HepG2 (cell line): ENCODE measurements around the gene MAPK9. TPM values are rescaled to one million over a fixed set of nuclear protein-coding genes. Genes with fewer than 3 reads are reported as not detected.

ENCODE experiments used
- ATAC-seq: fragments of 200-7000 bp; cut with Tn5 transposase; 3 replicates; pipeline ENCODE4 v1.9.1; 2020; ENCODE audit warnings: mild to moderate bottlenecking, moderate library complexity
- BruUV-seq: library from RNA; stranded (reverse); fragments of 400-500 nt; replicated peaks from 2 replicates; lab custom pipeline; 2021; lab: Mats Ljungman, UMichigan
- CTCF ChIA-PET: fragments of 300-600 bp; formaldehyde crosslinking; extraction: SDS; loops from one replicate; lab custom pipeline; 2021; ENCODE audit warnings: low total read pairs, inconsistent platforms, low intra/inter-chr PET ratio; lab: Yijun Ruan, JAX
- POLR2A ChIA-PET: fragments of 350-600 bp; sonication (Branson Sonifier 250); formaldehyde crosslinking; loops from one replicate; lab custom pipeline; 2020; ENCODE audit warnings: antibody characterized with exemption, inconsistent platforms; lab: Yijun Ruan, JAX
- DNase-seq: peaks from one replicate; pipeline ENCODE4 v3.0.0-alpha.2; 2015; ENCODE audit warnings: low spot score
- FAIRE-seq: peaks from 3 replicates; lab custom pipeline; 2011; peaks lifted over from hg19 to GRCh38; lab: Jason Lieb, UNC
- H2AFZ ChIP-seq: one replicate; pipeline ENCODE4 v1.6.1; 2011; ENCODE audit warnings: low read length, inconsistent platforms
- H3K27ac ChIP-seq: fragments of 300-600 bp; 3 replicates; pipeline ENCODE4 v1.8.0; 2011; ENCODE audit warnings: mixed run types, mild to moderate bottlenecking, mixed read lengths, low read length, inconsistent platforms; ENCODE audit not compliant: insufficient read depth; ENCODE audit errors: extremely low read length
- H3K27me3 ChIP-seq, 2 experiments: fragments of 200-600 bp in 1 of 2; 2 replicates in 1 of 2; 3 replicates in 1 of 2; pipeline versions ENCODE4 v1.6.0 to v1.8.0; 2011; ENCODE audit warnings: low read length in 2 of 2, mild to moderate bottlenecking in 2 of 2, moderate library complexity in 2 of 2, inconsistent platforms in 1 of 2; ENCODE audit not compliant: insufficient read depth in 2 of 2, control insufficient read depth in 1 of 2
- H3K36me3 ChIP-seq, 2 experiments: fragments of 200-600 bp in 1 of 2; replicated peaks in 1 of 2; 2 replicates in 1 of 2; 3 replicates in 1 of 2; pipeline versions ENCODE4 v1.5.1 to v1.8.0; 2011; ENCODE audit warnings: low read length in 2 of 2, inconsistent platforms in 1 of 2; ENCODE audit not compliant: insufficient read depth in 2 of 2, control insufficient read depth in 1 of 2
- H3K4me1 ChIP-seq: 2 replicates; pipeline ENCODE4 v1.5.1; 2012; ENCODE audit warnings: low read length, inconsistent platforms; ENCODE audit not compliant: insufficient read depth
- H3K4me2 ChIP-seq: 2 replicates; pipeline ENCODE4 v1.6.0; 2011; ENCODE audit warnings: low read depth, low read length, inconsistent platforms
- H3K4me3 ChIP-seq, 3 experiments: fragments of 200-600 bp in 1 of 3; sonication (generic), shearing (Covaris generic) in 1 of 3; replicated peaks in 1 of 3; 2 replicates each; pipeline ENCODE4 v1.5.1; 2011 to 2016; ENCODE audit warnings: low read length in 3 of 3, inconsistent platforms in 2 of 3, low read depth in 2 of 3, mild to moderate bottlenecking in 2 of 3, control low read depth in 1 of 3, mixed read lengths in 1 of 3; ENCODE audit not compliant: insufficient read depth in 1 of 3
- H3K79me2 ChIP-seq: one replicate; pipeline ENCODE4 v1.6.1; 2011; ENCODE audit warnings: low read length, inconsistent platforms; ENCODE audit not compliant: insufficient read depth
- H3K9ac ChIP-seq: 2 replicates; pipeline ENCODE4 v1.6.0; 2011; ENCODE audit warnings: mild to moderate bottlenecking, low read depth, low read length, inconsistent platforms; ENCODE audit not compliant: insufficient read depth
- H3K9me3 ChIP-seq: 2 replicates; pipeline ENCODE4 v1.5.1; 2012; ENCODE audit warnings: mild to moderate bottlenecking, low read length
- H4K20me1 ChIP-seq: 2 replicates; pipeline ENCODE4 v1.6.0; 2011; ENCODE audit warnings: inconsistent platforms, mild to moderate bottlenecking, low read length, moderate library complexity; ENCODE audit not compliant: insufficient read depth
- POLR2A ChIP-seq, 2 experiments: IDR thresholded peaks; 2 replicates each; pipeline ENCODE4 v1.6.1; 2011; ENCODE audit warnings: low read depth in 2 of 2, low read length in 2 of 2, mild to moderate bottlenecking in 1 of 2, moderate library complexity in 1 of 2; ENCODE audit not compliant: insufficient read depth in 1 of 2
- RARA ChIP-seq: IDR thresholded peaks from 2 replicates; pipeline ENCODE4 v1.6.1; 2016; ENCODE audit warnings: missing genetic modification reagents, missing compliant biosample characterization
- ZFP62 ChIP-seq: sonication (generic); formaldehyde crosslinking; IDR thresholded peaks from 2 replicates; pipeline ENCODE4 v1.4.0; 2020; ENCODE audit warnings: missing genetic modification reagents
- ZFP82 ChIP-seq: sonication (generic); formaldehyde crosslinking; IDR thresholded peaks from 2 replicates; pipeline ENCODE4 v1.5.1; 2020; ENCODE audit warnings: mild to moderate bottlenecking, missing genetic modification reagents, borderline replicate concordance
- ZNF20 ChIP-seq: sonication (generic); formaldehyde crosslinking; IDR thresholded peaks from 2 replicates; pipeline ENCODE4 v1.4.0; 2020; ENCODE audit warnings: mild to moderate bottlenecking, moderate library complexity, missing genetic modification reagents
- ZNF567 ChIP-seq: sonication (generic); formaldehyde crosslinking; IDR thresholded peaks from 2 replicates; pipeline ENCODE4 v1.8.1; 2023; ENCODE audit warnings: mild to moderate bottlenecking, missing genetic modification reagents, borderline replicate concordance
- WGBS: methylation state at CpG from one replicate; pipeline ENCODE4 v1.1.6; 2017; ENCODE audit warnings: low lambda C conversion rate; 5-methylcytosine and 5-hydroxymethylcytosine counted together
- in situ Hi-C: cut with HindIII; loops from 2 replicates; pipeline ENCODE4 v1.10.0; 2017; ENCODE audit warnings: low pct_unique_long_range_greater_than_20kb; ENCODE audit not compliant: extremely low pct_ligation_motif_present
- intact Hi-C: fragments of 100-400 bp; cut with micrococcal nuclease; formaldehyde crosslinking; loops from one replicate; pipeline ENCODE4 v1.10.0; 2022; ENCODE audit not compliant: unreplicated experiment
- polyA plus RNA-seq, 8 experiments: library from polyadenylated mRNA; depleted of rRNA in 3 of 8; stranded (reverse) in 7 of 8; unstranded in 1 of 8; fragments of >200 nt; fragmentation: Illumina TruSeq in 4 of 8; extraction: Trizol in 4 of 8; gene quantifications; 2 replicates each; pipeline versions ENCODE4 v1.2.1 to v1.2.3, GENCODE V29; 2011 to 2016; ENCODE audit warnings: low read depth in 4 of 8, missing spikeins in 1 of 8, mixed read lengths in 1 of 8; ENCODE audit not compliant: insufficient read depth in 1 of 8
- total RNA-seq, 5 experiments: library from RNA; depleted of rRNA; stranded (reverse); fragments of >200 nt; fragmentation: Illumina TruSeq; extraction: Trizol; gene quantifications; 2 replicates each; pipeline ENCODE4 v1.2.3, GENCODE V29; 2016; ENCODE audit warnings: low read depth in 1 of 5
- TF ChIP-seq, protein P1 (sequence below): sonication (generic); formaldehyde crosslinking; IDR thresholded peaks from 2 replicates; pipeline ENCODE4 v1.5.1; 2020; ENCODE audit warnings: missing genetic modification reagents, mild to moderate bottlenecking, borderline replicate concordance
- TF ChIP-seq, protein P2 (sequence below): sonication (generic); formaldehyde crosslinking; IDR thresholded peaks from 2 replicates; pipeline ENCODE4 v1.4.0; 2020; ENCODE audit warnings: mild to moderate bottlenecking, missing genetic modification reagents
- TF ChIP-seq, protein P3 (sequence below): sonication (generic); formaldehyde crosslinking; IDR thresholded peaks from 2 replicates; pipeline ENCODE4 v1.5.1; 2020; ENCODE audit warnings: mild to moderate bottlenecking, missing genetic modification reagents, moderate library complexity
- TF ChIP-seq, protein P4 (sequence below): sonication (generic); formaldehyde crosslinking; IDR thresholded peaks from 2 replicates; pipeline ENCODE4 v1.8.1; 2023; ENCODE audit warnings: mild to moderate bottlenecking, missing genetic modification reagents

MAPK9 gene
- total and polyA plus RNA-seq, 2 of the 13 experiments (the other 11 are each of a cell fraction or from before 2014, with no cell fraction given) = 30.1 to 56.1 TPM

DNA sequence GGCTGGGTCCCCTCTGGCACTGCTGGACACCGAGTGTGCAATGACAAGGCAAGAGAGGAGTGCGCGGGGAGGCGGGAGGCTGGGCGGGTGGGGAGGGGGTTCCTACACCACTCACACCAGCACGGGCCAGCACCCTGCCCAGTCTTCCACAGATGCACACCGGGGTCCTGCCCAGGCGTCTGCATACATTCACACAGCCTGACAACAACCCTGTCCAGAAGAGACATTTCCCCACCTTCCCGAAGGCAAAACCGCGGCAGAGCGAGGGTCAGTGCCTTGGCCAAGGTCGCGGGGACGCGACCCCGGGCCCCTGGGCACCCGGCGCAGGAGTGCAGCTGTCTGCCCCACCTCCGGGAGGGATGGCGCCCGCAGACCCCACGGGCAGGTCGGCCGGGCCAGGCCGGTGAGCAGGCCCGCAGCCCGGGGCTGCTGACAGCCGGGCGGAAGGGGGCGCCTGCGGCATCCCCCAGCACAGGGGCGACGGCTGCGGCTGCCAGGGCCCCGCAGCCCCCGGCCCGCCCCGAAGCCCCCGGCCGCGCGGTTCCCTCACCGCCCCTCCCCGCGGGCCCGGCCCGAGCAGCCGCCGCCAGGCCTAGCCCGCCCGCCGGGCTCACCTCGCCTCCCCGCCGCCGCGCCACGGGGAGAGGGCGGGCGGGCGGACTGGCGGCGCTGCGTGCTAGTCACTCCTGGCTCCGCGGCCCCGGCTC is 496 bp downstream of the MAPK9 start (continued):
- TF ChIP-seq ZNF567 (CRISPR knock-in tag) (no peak), RARA (CRISPR knock-in tag) (0 out of 2 replicates have a peak, but pooled peaks have one; percentile 18), ZFP62 (CRISPR knock-in tag) (no peak)
- TF ChIP-seq, protein P1, sequence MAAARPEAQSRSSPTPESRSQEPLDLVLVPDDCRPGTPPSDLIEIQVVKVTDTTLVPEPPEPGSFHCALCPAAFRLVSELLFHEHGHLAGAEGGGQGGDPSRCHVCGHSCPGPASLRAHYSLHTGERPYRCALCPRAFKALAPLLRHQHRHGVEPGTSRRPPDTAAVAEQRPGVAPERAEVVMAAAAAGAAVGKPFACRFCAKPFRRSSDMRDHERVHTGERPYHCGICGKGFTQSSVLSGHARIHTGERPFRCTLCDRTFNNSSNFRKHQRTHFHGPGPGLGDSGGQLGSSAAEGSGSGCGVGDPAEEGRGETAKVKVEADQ = no peak
- TF ChIP-seq, protein P2, sequence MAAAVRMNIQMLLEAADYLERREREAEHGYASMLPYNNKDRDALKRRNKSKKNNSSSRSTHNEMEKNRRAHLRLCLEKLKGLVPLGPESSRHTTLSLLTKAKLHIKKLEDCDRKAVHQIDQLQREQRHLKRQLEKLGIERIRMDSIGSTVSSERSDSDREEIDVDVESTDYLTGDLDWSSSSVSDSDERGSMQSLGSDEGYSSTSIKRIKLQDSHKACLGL (CRISPR knock-in tag) = 0 out of 2 replicates have a peak, but pooled peaks have one; percentile 40

DNA sequence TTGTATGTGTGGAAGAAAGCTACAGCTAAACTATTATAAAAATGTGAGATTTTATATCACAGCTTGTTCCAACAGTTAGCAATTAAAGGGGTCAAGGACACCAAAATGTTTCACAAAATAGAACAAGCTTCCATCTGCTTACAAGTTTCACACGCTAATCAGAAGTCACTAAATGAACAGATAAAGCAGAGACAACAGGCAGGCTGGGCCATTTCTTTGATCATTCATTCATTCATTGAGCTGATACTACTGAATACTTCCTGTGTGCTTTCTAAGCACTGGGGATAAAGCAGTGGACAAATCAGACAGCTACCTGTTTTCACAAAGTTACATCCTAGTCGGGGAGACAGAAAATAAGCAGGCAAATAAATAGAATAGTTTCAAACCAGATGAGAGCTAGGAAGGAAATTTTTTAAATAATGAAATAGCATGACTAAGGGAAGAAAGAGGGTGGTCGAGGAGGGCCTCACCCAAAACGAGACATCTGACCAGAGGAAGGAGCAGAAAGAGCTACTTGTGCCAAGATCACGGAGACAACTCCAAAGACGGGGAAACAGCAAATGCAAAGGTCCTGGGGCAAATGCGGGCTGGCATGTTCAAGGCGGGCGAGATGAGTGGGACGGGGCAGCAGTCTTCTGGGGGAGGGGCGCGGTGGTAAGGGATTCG is 1.2 kb downstream of the MAPK9 start:
- H3K27ac ChIP-seq = no peak overlapping the region
- WGBS = 7% methylated on average over 13 of the region's 13 CpGs
- intact Hi-C loops (loop anchor here (10.0 kb wide), 2 partner anchors 86 to 184 kb away; partner anchors contain the start of gene RASGEF1C), in situ Hi-C loops (loop anchor here (5.0 to 10.0 kb wide), 2 partner anchors 37 to 184 kb away; no protein-coding TSS in a partner anchor)
- no peaks in the 10 kb centered on the region for H3K9me3 ChIP-seq
- H3K4me3 ChIP-seq = peak overlapping the region; percentile 67 to 94 (median 88)
- DNase-seq (no peak), ATAC-seq (no peak), FAIRE-seq (no peak)
- peak overlapping the region; percentile 93 for H3K4me2 ChIP-seq
- TSS peak; percentile 71 for BruUV-seq
- H3K79me2 ChIP-seq = peaks cover 26% of the 10 kb centered on the region
- H3K4me1 ChIP-seq = peaks cover 54% of the 10 kb centered on the region
- ChIA-PET POLR2A (no interaction called here), CTCF (no interaction called here)
- no peaks in the 10 kb centered on the region for H3K27me3 ChIP-seq
- TF ChIP-seq, protein P3, sequence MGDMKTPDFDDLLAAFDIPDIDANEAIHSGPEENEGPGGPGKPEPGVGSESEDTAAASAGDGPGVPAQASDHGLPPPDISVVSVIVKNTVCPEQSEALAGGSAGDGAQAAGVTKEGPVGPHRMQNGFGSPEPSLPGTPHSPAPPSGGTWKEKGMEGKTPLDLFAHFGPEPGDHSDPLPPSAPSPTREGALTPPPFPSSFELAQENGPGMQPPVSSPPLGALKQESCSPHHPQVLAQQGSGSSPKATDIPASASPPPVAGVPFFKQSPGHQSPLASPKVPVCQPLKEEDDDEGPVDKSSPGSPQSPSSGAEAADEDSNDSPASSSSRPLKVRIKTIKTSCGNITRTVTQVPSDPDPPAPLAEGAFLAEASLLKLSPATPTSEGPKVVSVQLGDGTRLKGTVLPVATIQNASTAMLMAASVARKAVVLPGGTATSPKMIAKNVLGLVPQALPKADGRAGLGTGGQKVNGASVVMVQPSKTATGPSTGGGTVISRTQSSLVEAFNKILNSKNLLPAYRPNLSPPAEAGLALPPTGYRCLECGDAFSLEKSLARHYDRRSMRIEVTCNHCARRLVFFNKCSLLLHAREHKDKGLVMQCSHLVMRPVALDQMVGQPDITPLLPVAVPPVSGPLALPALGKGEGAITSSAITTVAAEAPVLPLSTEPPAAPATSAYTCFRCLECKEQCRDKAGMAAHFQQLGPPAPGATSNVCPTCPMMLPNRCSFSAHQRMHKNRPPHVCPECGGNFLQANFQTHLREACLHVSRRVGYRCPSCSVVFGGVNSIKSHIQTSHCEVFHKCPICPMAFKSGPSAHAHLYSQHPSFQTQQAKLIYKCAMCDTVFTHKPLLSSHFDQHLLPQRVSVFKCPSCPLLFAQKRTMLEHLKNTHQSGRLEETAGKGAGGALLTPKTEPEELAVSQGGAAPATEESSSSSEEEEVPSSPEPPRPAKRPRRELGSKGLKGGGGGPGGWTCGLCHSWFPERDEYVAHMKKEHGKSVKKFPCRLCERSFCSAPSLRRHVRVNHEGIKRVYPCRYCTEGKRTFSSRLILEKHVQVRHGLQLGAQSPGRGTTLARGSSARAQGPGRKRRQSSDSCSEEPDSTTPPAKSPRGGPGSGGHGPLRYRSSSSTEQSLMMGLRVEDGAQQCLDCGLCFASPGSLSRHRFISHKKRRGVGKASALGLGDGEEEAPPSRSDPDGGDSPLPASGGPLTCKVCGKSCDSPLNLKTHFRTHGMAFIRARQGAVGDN (CRISPR knock-in tag) = 0 out of 2 replicates have a peak, but pooled peaks have one; percentile 7
- TF ChIP-seq ZFP82 (0 out of 2 replicates have a peak, but pooled peaks have one; percentile 32), POLR2A (IDR thresholded peaks at IDR 0.05; ENCODE audit: insufficient read depth in 1 of 2, low read depth in 2 of 2, low read length in 2 of 2) (no peak), ZNF20 (no peak)
- TF ChIP-seq, protein P4, sequence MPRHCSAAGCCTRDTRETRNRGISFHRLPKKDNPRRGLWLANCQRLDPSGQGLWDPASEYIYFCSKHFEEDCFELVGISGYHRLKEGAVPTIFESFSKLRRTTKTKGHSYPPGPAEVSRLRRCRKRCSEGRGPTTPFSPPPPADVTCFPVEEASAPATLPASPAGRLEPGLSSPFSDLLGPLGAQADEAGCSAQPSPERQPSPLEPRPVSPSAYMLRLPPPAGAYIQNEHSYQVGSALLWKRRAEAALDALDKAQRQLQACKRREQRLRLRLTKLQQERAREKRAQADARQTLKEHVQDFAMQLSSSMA = no peak
- peaks cover 0 to 7% of the 10 kb centered on the region in 2 experiments; a peak in 1 of 5 replicates for H3K36me3 ChIP-seq
- peaks cover 11% of the 10 kb centered on the region for H4K20me1 ChIP-seq
- H2AFZ ChIP-seq = no peak overlapping the region
- H3K9ac ChIP-seq = peak overlapping the region; percentile 78
